Ectodermal cell (in vitro differentiated cells): Measurements from ENCODE around the gene GRK3.

Experiments
- H3K27ac ChIP-seq: 2 replicates; pipeline ENCODE4 v1.7.0; 2013; ENCODE audit warnings: mild to moderate bottlenecking, low read depth, low read length; ENCODE audit not compliant: insufficient read depth, poor library complexity, severe bottlenecking
- H3K27me3 ChIP-seq: 2 replicates; pipeline ENCODE4 v1.7.0; 2013; ENCODE audit warnings: mild to moderate bottlenecking, low read length; ENCODE audit not compliant: insufficient read depth, control insufficient read depth, poor library complexity, severe bottlenecking
- H3K36me3 ChIP-seq: one replicate; pipeline ENCODE4 v1.7.0; 2013; ENCODE audit warnings: low read length; ENCODE audit not compliant: control insufficient read depth, insufficient read depth
- H3K4me1 ChIP-seq: one replicate; pipeline ENCODE4 v1.7.0; 2013; ENCODE audit warnings: low read length; ENCODE audit not compliant: control insufficient read depth, insufficient read depth
- H3K4me3 ChIP-seq: 2 replicates; pipeline ENCODE4 v1.7.0; 2013; ENCODE audit warnings: low read depth, low read length, control low read depth; ENCODE audit not compliant: insufficient read depth
- H3K9me3 ChIP-seq: 2 replicates; pipeline ENCODE4 v1.7.0; 2013; ENCODE audit warnings: mild to moderate bottlenecking, low read length, moderate library complexity; ENCODE audit not compliant: control insufficient read depth
- WGBS, 2 experiments: methylation state at CpG; one replicate each; pipeline ENCODE4 v1.1.7; 2013; ENCODE audit warnings: missing lambda C conversion rate in 2 of 2; 5-methylcytosine and 5-hydroxymethylcytosine counted together

The GRK3 gene

GRCh38 chr22:25749420-25750169, 185.1 kb downstream of the GRK3 start:
- no peaks in the 10 kb centered on the region for H3K36me3 ChIP-seq
- no peaks in the 10 kb centered on the region for H3K27me3 ChIP-seq
- no peaks in the 10 kb centered on the region for H3K4me1 ChIP-seq
- H3K9me3 ChIP-seq = no peaks in the 10 kb centered on the region
- no peak overlapping the region for H3K27ac ChIP-seq
- WGBS, 2 experiments = 87 to 95% methylated on average over 10 of the region's 10 CpGs
- no peak overlapping the region for H3K4me3 ChIP-seq

GRCh38 chr22:25750569-25751173, 186.2 kb downstream of the GRK3 start:
- H3K4me1 ChIP-seq = no peaks in the 10 kb centered on the region
- WGBS, 2 experiments = 85 to 88% methylated on average over 6 of the region's 6 CpGs
- H3K27me3 ChIP-seq = no peaks in the 10 kb centered on the region
- no peaks in the 10 kb centered on the region for H3K9me3 ChIP-seq
- H3K27ac ChIP-seq = no peak overlapping the region
- no peaks in the 10 kb centered on the region for H3K36me3 ChIP-seq
- H3K4me3 ChIP-seq = no peak overlapping the region

GRCh38 chr22:25751174-25751581, 186.7 kb downstream of the GRK3 start:
- WGBS, 2 experiments = 84 to 86% methylated on average over 4 of the region's 4 CpGs
- no peaks in the 10 kb centered on the region for H3K9me3 ChIP-seq
- no peak overlapping the region for H3K4me3 ChIP-seq
- no peaks in the 10 kb centered on the region for H3K4me1 ChIP-seq
- H3K36me3 ChIP-seq = no peaks in the 10 kb centered on the region
- H3K27me3 ChIP-seq = no peaks in the 10 kb centered on the region
- no peak overlapping the region for H3K27ac ChIP-seq

- Histone ChIP-seq H3K27ac (no peak overlapping the region), H3K36me3 (no peaks in the 10 kb centered on the region), H3K9me3 (no peaks in the 10 kb centered on the region), H3K27me3 (no peaks in the 10 kb centered on the region), H3K4me3 (no peak overlapping the region), H3K4me1 (no peaks in the 10 kb centered on the region)
- 97% methylated on average over 48 of the region's 48 CpGs for WGBS, 2 experiments
These were observed 188.2 kb downstream of the GRK3 start for GRCh38 chr22:25752615-25753214.

GRCh38 chr22:25753252-25753651, 188.8 kb downstream of the GRK3 start:
- Histone ChIP-seq H3K4me3 (no peak overlapping the region), H3K36me3 (no peaks in the 10 kb centered on the region), H3K4me1 (no peaks in the 10 kb centered on the region), H3K27me3 (no peaks in the 10 kb centered on the region), H3K9me3 (no peaks in the 10 kb centered on the region), H3K27ac (no peak overlapping the region)
- 95 to 96% methylated on average over 14 of the region's 14 CpGs for WGBS, 2 experiments

GRCh38 chr22:25754527-25755202, 190.2 kb downstream of the GRK3 start:
- Histone ChIP-seq H3K36me3 (no peaks in the 10 kb centered on the region), H3K9me3 (no peaks in the 10 kb centered on the region), H3K4me1 (no peaks in the 10 kb centered on the region), H3K27ac (no peak overlapping the region), H3K4me3 (no peak overlapping the region), H3K27me3 (no peaks in the 10 kb centered on the region)
- WGBS, 2 experiments = 90% methylated on average over 24 of the region's 24 CpGs

GRCh38 chr22:25757686-25758085, 193.2 kb downstream of the GRK3 start:
- no peaks in the 10 kb centered on the region for H3K27me3 ChIP-seq
- H3K4me3 ChIP-seq = no peak overlapping the region
- no peaks in the 10 kb centered on the region for H3K4me1 ChIP-seq
- H3K9me3 ChIP-seq = no peaks in the 10 kb centered on the region
- H3K27ac ChIP-seq = no peak overlapping the region
- H3K36me3 ChIP-seq = no peaks in the 10 kb centered on the region
- 90 to 96% methylated on average over 3 of the region's 3 CpGs for WGBS, 2 experiments

- H3K27me3 ChIP-seq = no peaks in the 10 kb centered on the region
- no peaks in the 10 kb centered on the region for H3K9me3 ChIP-seq
- no peaks in the 10 kb centered on the region for H3K36me3 ChIP-seq
- no peaks in the 10 kb centered on the region for H3K4me1 ChIP-seq
- H3K4me3 ChIP-seq = no peak overlapping the region
- no peak overlapping the region for H3K27ac ChIP-seq
- WGBS, 2 experiments = 93 to 94% methylated on average over 8 of the region's 8 CpGs
These were observed 193.8 kb downstream of the GRK3 start for GRCh38 chr22:25758316-25758715.

- Histone ChIP-seq H3K9me3 (no peaks in the 10 kb centered on the region), H3K27me3 (no peaks in the 10 kb centered on the region), H3K4me3 (no peak overlapping the region), H3K27ac (no peak overlapping the region), H3K36me3 (no peaks in the 10 kb centered on the region), H3K4me1 (no peaks in the 10 kb centered on the region)
- 83 to 86% methylated on average over 5 of the region's 5 CpGs for WGBS, 2 experiments
These were observed 195.4 kb downstream of the GRK3 start for GRCh38 chr22:25759825-25760231.

- WGBS, 2 experiments = 92 to 100% methylated on average over 2 of the region's 2 CpGs
- H3K4me1 ChIP-seq = no peaks in the 10 kb centered on the region
- no peaks in the 10 kb centered on the region for H3K27me3 ChIP-seq
- no peaks in the 10 kb centered on the region for H3K36me3 ChIP-seq
- no peak overlapping the region for H3K27ac ChIP-seq
- H3K9me3 ChIP-seq = no peaks in the 10 kb centered on the region
- no peak overlapping the region for H3K4me3 ChIP-seq
These were observed 195.8 kb downstream of the GRK3 start for GRCh38 chr22:25760294-25760693.
